GM12873 (cell line): Measurements from ENCODE around the gene KLC3.

Experiments
- CTCF ChIP-seq: IDR thresholded peaks from 2 replicates; pipeline ENCODE4 v1.5.1; 2012; ENCODE audit warnings: low read depth, mild to moderate bottlenecking, moderate library complexity, low read length, control low read depth; ENCODE audit not compliant: insufficient read depth; ENCODE audit errors: missing control alignments

KLC3 gene

GRCh38 chr19:45357445-45357783 is 16.9 kb downstream of the KLC3 start:
- no peak for TF ChIP-seq CTCF

DNA sequence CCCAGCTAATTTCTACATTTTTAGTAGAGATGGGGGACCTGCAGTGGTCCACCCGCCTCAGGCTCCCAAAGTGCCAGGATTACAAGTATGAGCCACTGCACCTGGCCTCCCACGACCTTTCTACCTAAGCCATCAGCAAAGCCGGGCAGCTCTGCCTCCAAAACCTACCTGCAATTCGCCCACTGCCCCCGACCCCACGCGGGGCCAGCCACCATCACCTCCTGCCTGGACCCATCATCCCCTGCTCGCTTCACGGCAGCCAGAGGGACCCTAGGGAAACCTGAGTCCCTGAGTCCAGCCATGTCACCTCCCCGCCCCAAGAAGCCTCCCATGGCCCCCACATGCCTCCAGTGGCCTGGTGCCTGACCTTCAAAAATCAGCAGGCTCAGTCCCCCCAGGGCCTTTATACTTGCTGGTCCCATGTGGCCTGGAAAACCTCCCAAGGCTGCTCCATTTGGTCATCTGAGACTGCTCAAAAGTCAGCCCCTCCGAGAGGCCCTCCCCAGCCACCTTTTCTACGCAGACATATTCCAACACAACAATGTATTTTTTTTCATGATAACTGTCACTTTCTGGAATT is 17.8 kb downstream of the KLC3 start:
- no peak for TF ChIP-seq CTCF

GRCh38 chr19:45361608-45362007 is 21.1 kb downstream of the KLC3 start:
- TF ChIP-seq CTCF: no peak

- TF ChIP-seq CTCF: no peak
Observed at GRCh38 chr19:45362291-45362690, 21.7 kb downstream of the KLC3 start.

DNA sequence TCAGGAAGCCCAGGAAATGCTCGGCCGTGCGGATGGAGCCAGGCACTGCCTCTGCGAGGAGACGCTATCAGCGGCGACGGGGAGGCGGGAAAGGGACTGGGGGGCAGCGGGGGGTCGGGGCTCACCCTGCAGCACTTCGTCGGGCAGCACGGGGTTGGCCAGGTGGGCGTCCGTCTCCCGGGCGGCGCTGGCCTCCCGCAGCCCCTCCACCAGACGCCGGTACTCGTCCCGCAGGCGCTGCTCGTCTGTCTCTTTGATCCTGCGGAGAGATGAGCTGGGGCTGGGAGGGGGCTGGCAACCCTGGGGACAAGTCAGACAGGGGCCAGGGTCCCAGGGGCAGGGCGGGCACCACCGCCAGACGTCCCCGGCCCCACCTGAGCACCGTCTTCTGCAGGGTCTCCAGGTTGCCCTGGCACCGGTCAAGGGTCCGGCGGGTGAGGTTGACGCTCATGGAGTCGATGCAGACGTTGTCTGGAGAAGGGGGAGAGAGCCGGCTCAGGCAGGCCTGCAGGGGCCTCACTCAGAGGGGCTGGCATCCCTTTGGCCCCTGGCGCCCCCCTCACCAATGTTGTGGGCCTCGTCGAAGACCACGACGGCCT is 23.4 kb downstream of the KLC3 start:
- TF ChIP-seq CTCF: no peak

GRCh38 chr19:45364696-45365095 is 24.1 kb downstream of the KLC3 start:
- TF ChIP-seq CTCF: no peak

GRCh38 chr19:45368127-45368526 is 27.6 kb downstream of the KLC3 start:
- no peak for TF ChIP-seq CTCF
